Psoas muscle (tissue), 8 donors: ENCODE results near the gene TMED9. TPM values are rescaled to one million over a fixed set of nuclear protein-coding genes. Genes with fewer than 3 reads are reported as not detected.

Source experiments
- ATAC-seq, 4 donors: fragments of 200-7000 bp; cut with Tn5 transposase; one replicate each; pipeline ENCODE4 v1.9.1; 2020; ENCODE audit warnings: moderate library complexity in 3 of 4, mild to moderate bottlenecking in 2 of 4
- DNase-seq, 2 donors: peaks; one replicate each; pipeline ENCODE4 v3.0.0-alpha.2; 2020
- H3K27ac ChIP-seq: fragments of 200-600 bp; one replicate; pipeline ENCODE4 v1.8.0; 2022
- H3K27me3 ChIP-seq, 3 donors: fragments of 200-600 bp in 1 of 3; one replicate each; pipeline versions ENCODE4 v1.6.1 to v1.8.0; 2013 to 2022; ENCODE audit warnings: low read length in 2 of 3, mild to moderate bottlenecking in 2 of 3, moderate library complexity in 1 of 3; ENCODE audit not compliant: insufficient read depth in 3 of 3
- H3K36me3 ChIP-seq, 2 donors: fragments of 200-600 bp in 1 of 2; one replicate each; pipeline versions ENCODE4 v1.6.1 to v1.8.0; 2013 to 2022; ENCODE audit warnings: low read depth in 1 of 2, mild to moderate bottlenecking in 1 of 2, moderate library complexity in 1 of 2; ENCODE audit not compliant: insufficient read depth in 1 of 2
- H3K4me1 ChIP-seq: fragments of 200-600 bp; one replicate; pipeline ENCODE4 v1.8.0; 2022
- H3K4me3 ChIP-seq: fragments of 200-600 bp; one replicate; pipeline ENCODE4 v1.8.0; 2022; ENCODE audit warnings: mild to moderate bottlenecking
- H3K9me3 ChIP-seq: fragments of 200-600 bp; one replicate; pipeline ENCODE4 v1.8.0; 2022
- CTCF ChIP-seq: fragments of 200-600 bp; IDR thresholded peaks from one replicate; pipeline ENCODE4 v1.8.0; 2022; ENCODE audit warnings: antibody characterized with exemption
- WGBS, 3 donors: extraction: QIAGEN DNeasy Blood & Tissue Kit; methylation state at CpG; one replicate each; pipeline versions ENCODE4 v1.1.6 to v1.1.7; 2013; 5-methylcytosine and 5-hydroxymethylcytosine counted together
- intact Hi-C, 2 donors: fragments of 100-400 bp; cut with DNase I; formaldehyde crosslinking; loops; one replicate each; pipeline versions ENCODE4 v1.11.0 to v1.14.2; 2022
- polyA plus RNA-seq, 3 donors: library from polyadenylated mRNA; stranded (reverse); fragments of 200-250 nt; gene quantifications; one replicate each; pipeline ENCODE4 v1.2.3, GENCODE V29; 2013
- total RNA-seq, 4 donors: library from RNA; stranded (reverse); fragmentation: NEBNext Ultra II Directional in 2 of 4; extraction: Animal tissue kit (Norgen Biotek cat#: 25700) in 2 of 4; gene quantifications; one replicate each; pipeline versions ENCODE4 v1.2.1 to v1.2.4, GENCODE V29; 2021 to 2023
- donor health status: healthy with polysubstance abuse.
- donor health status: DM: no; HTN: no; CAD: no; lungs with moderate emphysema.
- donor health status: Bipolar disorder and iron deficiency.
- donor health status: healthy.
- donor health status: DM: yes; HTN: yes; CAD: no.
- donor health status: DM: no; HTN: no; CAD: no.
- donor health status: DM: no; HTN: no; CAD: no.
- donor health status: DM: yes; HTN: yes; CAD: no.

TMED9 gene
- total and polyA plus RNA-seq, 7 donors: 47.5 to 185 (median 71.9) TPM

- H3K4me3 ChIP-seq: no peak overlapping the region
- no peaks in the 10 kb centered on the region for H3K27me3 ChIP-seq
- 33 to 63% (median 36%) methylated on average over 3 of the region's 3 CpGs for WGBS, 3 donors
- peaks cover 79% of the 10 kb centered on the region for H3K4me1 ChIP-seq
- intact Hi-C loops: loop anchor here in 1 of 2 donors (10.0 kb wide), 1 partner anchor 47 kb away; the partner anchor contains the start of gene TMED9
- ATAC-seq (no peak), DNase-seq (no peak)
- H3K27ac ChIP-seq: peak overlapping the region; percentile 43
- no peak for TF ChIP-seq CTCF
- H3K36me3 ChIP-seq: peaks cover 2 to 27% of the 10 kb centered on the region in 2 donors
- no peaks in the 10 kb centered on the region for H3K9me3 ChIP-seq
Observed at GRCh38 chr5:177547736-177548135, 44.3 kb upstream of the TMED9 start.

GRCh38 chr5:177548495-177548894 is 43.5 kb upstream of the TMED9 start:
- Histone ChIP-seq H3K27me3 (no peaks in the 10 kb centered on the region), H3K4me1 (peaks cover 79% of the 10 kb centered on the region), H3K9me3 (no peaks in the 10 kb centered on the region), H3K4me3 (no peak overlapping the region), H3K36me3 (peaks cover 2 to 30% of the 10 kb centered on the region in 2 donors), H3K27ac (peak overlapping the region; percentile 43)
- ATAC-seq (no peak), DNase-seq (no peak)
- intact Hi-C loops: loop anchor here in 1 of 2 donors (10.0 kb wide), 1 partner anchor 46 kb away; the partner anchor contains the start of gene TMED9
- TF ChIP-seq CTCF: no peak
- 40 to 67% (median 45%) methylated on average over 1 of the region's 1 CpG for WGBS, 3 donors

- no peaks in the 10 kb centered on the region for H3K9me3 ChIP-seq
- no peak overlapping the region for H3K27ac ChIP-seq
- WGBS, 3 donors: 33 to 65% (median 42%) methylated on average over 1 of the region's 1 CpG
- H3K36me3 ChIP-seq: peaks cover 2 to 30% of the 10 kb centered on the region in 2 donors
- no peak overlapping the region for H3K4me3 ChIP-seq
- H3K27me3 ChIP-seq: no peaks in the 10 kb centered on the region
- DNase-seq: no peak
- H3K4me1 ChIP-seq: peaks cover 64% of the 10 kb centered on the region
- ATAC-seq: no peak
- no peak for TF ChIP-seq CTCF
- intact Hi-C loops: no loop called here
Observed at GRCh38 chr5:177550122-177550521, 41.9 kb upstream of the TMED9 start.

- H3K27me3 ChIP-seq: no peaks in the 10 kb centered on the region
- intact Hi-C loops: loop anchor here in 1 of 2 donors (2.0 kb wide), 1 partner anchor 28 kb away; no protein-coding TSS in a partner anchor
- peaks cover 2 to 30% of the 10 kb centered on the region in 2 donors for H3K36me3 ChIP-seq
- 20 to 40% (median 25%) methylated on average over 16 of the region's 16 CpGs for WGBS, 3 donors
- peak overlapping the region; percentile 85 for H3K27ac ChIP-seq
- TF ChIP-seq CTCF: no peak
- H3K4me3 ChIP-seq: peak overlapping the region; percentile 83
- no peaks in the 10 kb centered on the region for H3K9me3 ChIP-seq
- peaks cover 54% of the 10 kb centered on the region for H3K4me1 ChIP-seq
- DNase-seq (no peak), ATAC-seq (no peak)
Observed at GRCh38 chr5:177552839-177553455, 39.1 kb upstream of the TMED9 start.
